ENCODE data around the gene BEGAIN. TPM values are rescaled to one million over a fixed set of nuclear protein-coding genes. Genes with fewer than 3 reads are reported as not detected.

BEGAIN gene
- total and polyA plus RNA-seq, 9 of the 15 experiments (the other 6 are each of a cell fraction or from before 2014, with no cell fraction given): 0.07 to 0.68 (median 0.55) TPM; not detected in 3

DNA sequence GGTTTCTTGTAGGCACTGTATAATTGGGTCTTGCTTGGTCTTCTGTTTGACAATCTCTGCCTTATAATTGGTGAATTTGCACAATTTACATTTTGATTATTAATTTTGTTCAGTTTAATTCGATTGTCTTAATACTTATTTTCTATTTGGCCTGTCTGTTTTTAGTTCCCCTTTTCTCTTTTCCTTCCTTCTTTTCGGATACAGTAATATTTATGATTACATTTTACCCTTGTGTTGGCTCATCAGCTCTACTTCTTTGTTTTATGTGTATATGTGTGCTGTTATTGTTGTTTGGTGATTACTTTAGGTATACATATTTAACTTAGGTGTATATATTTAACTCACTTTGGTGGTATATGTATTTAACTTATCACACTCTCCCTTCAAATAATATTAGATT is 12.8 kb upstream of the BEGAIN start:
- Histone ChIP-seq H3K4me1 (replicated peaks in 1 of 2; ENCODE audit: control insufficient read depth in 2 of 2, insufficient read depth in 2 of 2, low read length in 2 of 2) (peaks cover 0 to 4% of the 10 kb centered on the region in 2 experiments; a peak in 1 of 5 replicates), H3K9me3 (replicated peaks; ENCODE audit: control insufficient read depth, insufficient read depth, low read depth, low read length) (no peaks in the 10 kb centered on the region), H4K20me1 (replicated peaks; ENCODE audit: control insufficient read depth, insufficient read depth, low read length) (no peaks in the 10 kb centered on the region), H3K4me2 (ENCODE audit: insufficient read depth, low read length) (no peak overlapping the region), H3K27me3 (ENCODE audit: control insufficient read depth in 2 of 2, insufficient read depth in 2 of 2, low read length in 2 of 2) (peaks cover 2 to 15% of the 10 kb centered on the region in 2 experiments; a peak in 2 of 5 replicates), H2AFZ (ENCODE audit: low read depth, low read length) (no peak overlapping the region), H3K79me2 (ENCODE audit: control insufficient read depth, insufficient read depth, low read length) (no peaks in the 10 kb centered on the region), H3K4me3 (no peak overlapping the region), H3K9me1 (ENCODE audit: control insufficient read depth, insufficient read depth, low read length) (no peaks in the 10 kb centered on the region), H3K36me3 (ENCODE audit: control insufficient read depth, insufficient read depth, low read length) (no peaks in the 10 kb centered on the region), H3K27ac (ENCODE audit: extremely low read depth, low read depth, low read length) (no peak overlapping the region), H3K9ac (ENCODE audit: insufficient read depth in 1 of 2, low read depth in 2 of 2, low read length in 2 of 2) (no peak overlapping the region)
- ATAC-seq (no peak), FAIRE-seq (no peak), DNase-seq (ENCODE audit: extremely low read depth in 1 of 4, low spot score in 3 of 4) (no peak)
- TF ChIP-seq ATF3 (IDR thresholded peaks at IDR 0.05) (no peak), ATF3 (CRISPR knock-in tag; conservative IDR thresholded peaks at IDR 0.05) (no peak), ZNF212 (CRISPR knock-in tag; IDR thresholded peaks at IDR 0.05) (no peak), MAFF (IDR thresholded peaks at IDR 0.05; ENCODE audit: low read length) (no peak), PBX2 (CRISPR knock-in tag; IDR thresholded peaks at IDR 0.05; ENCODE audit: low read depth) (no peak), PBX2 (tag; conservative IDR thresholded peaks at IDR 0.05; ENCODE audit: low read depth) (no peak), ESRRB (CRISPR knock-in tag; IDR thresholded peaks at IDR 0.05; ENCODE audit: borderline replicate concordance) (no peak), PTRF (tag; IDR thresholded peaks at IDR 0.05) (no peak), HNRNPK (IDR thresholded peaks at IDR 0.05; ENCODE audit: low read depth, low read length, poor library complexity, severe bottlenecking) (no peak), ZC3H4 (CRISPR knock-in tag; IDR thresholded peaks at IDR 0.05; ENCODE audit: borderline replicate concordance) (no peak), HDAC2 (IDR thresholded peaks at IDR 0.05) (no peak), JUND (IDR thresholded peaks at IDR 0.05; ENCODE audit: borderline replicate concordance, low read depth, low read length) (no peak), JUND (tag; IDR thresholded peaks at IDR 0.05; ENCODE audit: borderline replicate concordance, low read depth, low read length) (no peak)
- TF ChIP-seq, protein P1, sequence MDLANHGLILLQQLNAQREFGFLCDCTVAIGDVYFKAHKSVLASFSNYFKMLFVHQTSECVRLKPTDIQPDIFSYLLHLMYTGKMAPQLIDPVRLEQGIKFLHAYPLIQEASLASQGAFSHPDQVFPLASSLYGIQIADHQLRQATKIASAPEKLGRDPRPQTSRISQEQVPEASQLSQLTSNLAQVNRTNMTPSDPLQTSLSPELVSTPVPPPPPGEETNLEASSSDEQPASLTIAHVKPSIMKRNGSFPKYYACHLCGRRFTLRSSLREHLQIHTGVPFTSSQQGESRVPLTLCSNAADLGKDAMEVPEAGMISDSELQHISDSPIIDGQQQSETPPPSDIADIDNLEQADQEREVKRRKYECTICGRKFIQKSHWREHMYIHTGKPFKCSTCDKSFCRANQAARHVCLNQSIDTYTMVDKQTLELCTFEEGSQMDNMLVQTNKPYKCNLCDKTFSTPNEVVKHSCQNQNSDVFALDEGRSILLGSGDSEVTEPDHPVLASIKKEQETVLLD (IDR thresholded peaks at IDR 0.05): no peak
- intact Hi-C loops (cut with micrococcal nuclease): no loop called here
- 6% methylated on average over 2 of the region's 2 CpGs for WGBS (ENCODE audit: insufficient coverage, low coverage, missing lambda C conversion rate)
- no TSS peak for BruUV-seq (replicated peaks)
- POLR2A ChIA-PET: no interaction called here
- CTCF ChIA-PET (ENCODE audit: low intra/inter-chr PET ratio): no interaction called here
- in situ Hi-C loops (cut with MboI): no loop called here

Measured in K562 (cell line).